MCF 10A (cell line): ENCODE data around the gene F7. TPM values are rescaled to one million over a fixed set of nuclear protein-coding genes. Genes with fewer than 3 reads are reported as not detected.
"Not testable (repeated sequence)": the region's sequence is repeated elsewhere in the genome, so short reads cannot be mapped to it uniquely, and the experiment has no call there.

Source experiments
- BruUV-seq: library from RNA; stranded (reverse); fragments of 400-500 nt; replicated peaks from 2 replicates; lab custom pipeline; 2021; lab: Mats Ljungman, UMichigan
- CTCF ChIA-PET: fragments of 300-600 bp; sonication (Branson Sonifier 250); formaldehyde crosslinking; extraction: SDS; loops from one replicate; lab custom pipeline; 2021; ENCODE audit warnings: antibody characterized with exemption, inconsistent platforms; lab: Yijun Ruan, JAX
- POLR2A ChIA-PET: fragments of 300-600, 350-650 bp; sonication (Branson Sonifier 250); formaldehyde crosslinking; extraction: SDS; loops from one replicate; lab custom pipeline; 2020; ENCODE audit warnings: antibody characterized with exemption, inconsistent platforms; lab: Yijun Ruan, JAX
- DNase-seq: peaks from one replicate; pipeline ENCODE4 v3.0.0-alpha.2; 2018; ENCODE audit not compliant: unreplicated experiment
- H3K27ac Mint-ChIP-seq: one replicate; pipeline ENCODE4 v1.8.0; 2022; ENCODE audit warnings: mild to moderate bottlenecking, low read depth, mixed read lengths; ENCODE audit not compliant: unreplicated experiment
- H3K27me3 Mint-ChIP-seq: one replicate; pipeline ENCODE4 v1.8.0; 2022; ENCODE audit warnings: mixed read lengths; ENCODE audit not compliant: insufficient read depth, unreplicated experiment
- H3K36me3 Mint-ChIP-seq: one replicate; pipeline ENCODE4 v1.8.0; 2022; ENCODE audit warnings: mild to moderate bottlenecking, moderate library complexity, mixed read lengths; ENCODE audit not compliant: insufficient read depth, unreplicated experiment
- H3K4me1 Mint-ChIP-seq: one replicate; pipeline ENCODE4 v1.8.0; 2022; ENCODE audit warnings: mixed read lengths; ENCODE audit not compliant: insufficient read depth, unreplicated experiment
- H3K4me3 Mint-ChIP-seq: one replicate; pipeline ENCODE4 v1.8.0; 2022; ENCODE audit warnings: mild to moderate bottlenecking, moderate library complexity, mixed read lengths; ENCODE audit not compliant: unreplicated experiment
- H3K9me3 Mint-ChIP-seq: one replicate; pipeline ENCODE4 v1.8.0; 2022; ENCODE audit warnings: mixed read lengths; ENCODE audit not compliant: unreplicated experiment
- CTCF ChIP-seq: fragments of 200-600 bp; IDR thresholded peaks from one replicate; pipeline ENCODE4 v1.8.0; 2022; ENCODE audit warnings: antibody characterized with exemption, mild to moderate bottlenecking; ENCODE audit not compliant: unreplicated experiment
- intact Hi-C: fragments of 100-400 bp; cut with micrococcal nuclease; formaldehyde crosslinking; loops from 2 replicates; pipeline ENCODE4 v1.14.1; 2022
- total RNA-seq: library from RNA; stranded (reverse); gene quantifications from 2 replicates; pipeline ENCODE4 v1.2.3, GENCODE V29; 2022

F7 gene
- total RNA-seq, 1 experiment from 2014 or later = not detected

DNA sequence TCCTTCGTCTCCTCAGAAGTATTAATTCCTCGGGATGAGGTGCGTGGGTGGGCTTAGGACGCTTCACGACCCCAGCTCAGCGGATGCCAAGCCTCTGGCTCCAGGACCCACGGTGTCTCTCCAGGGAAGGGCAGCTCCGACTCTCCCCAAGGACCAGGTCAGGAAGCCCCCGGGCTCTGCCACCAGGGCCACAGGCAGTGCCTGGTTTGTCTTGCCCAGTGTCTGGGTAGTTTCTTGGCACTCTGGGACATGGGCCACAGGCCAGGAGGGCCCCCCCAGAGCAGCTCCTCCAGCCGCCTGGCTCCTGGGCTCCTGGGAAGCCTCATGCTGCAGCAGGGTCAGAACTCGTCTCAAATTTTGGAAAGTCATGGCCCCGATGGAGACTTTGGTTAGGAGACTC, 55.4 kb downstream of the F7 start:
- Mint-ChIP-seq H3K36me3 (peaks cover under 1% of the 10 kb centered on the region), H3K4me1 (no peaks in the 10 kb centered on the region), H3K9me3 (no peaks in the 10 kb centered on the region), H3K27me3 (peaks cover 23% of the 10 kb centered on the region), H3K4me3 (no peak overlapping the region), H3K27ac (no peak overlapping the region)
- TF ChIP-seq CTCF = no peak
- DNase-seq = no peak
- intact Hi-C loops = no loop called here
- POLR2A ChIA-PET = no interaction called here
- no TSS peak for BruUV-seq
- CTCF ChIA-PET = no interaction called here

- TF ChIP-seq CTCF = no peak
- H3K27me3 Mint-ChIP-seq = peaks cover 23% of the 10 kb centered on the region
- POLR2A ChIA-PET = no interaction called here
- no peaks in the 10 kb centered on the region for H3K9me3 Mint-ChIP-seq
- intact Hi-C loops = no loop called here
- no peaks in the 10 kb centered on the region for H3K4me1 Mint-ChIP-seq
- no peak overlapping the region for H3K27ac Mint-ChIP-seq
- H3K36me3 Mint-ChIP-seq = peaks cover 5% of the 10 kb centered on the region
- CTCF ChIA-PET = no interaction called here
- no peak overlapping the region for H3K4me3 Mint-ChIP-seq
- no peak for DNase-seq
- no TSS peak for BruUV-seq
Measured at GRCh38 chr13:113161433-113161832, 55.8 kb downstream of the F7 start.

DNA sequence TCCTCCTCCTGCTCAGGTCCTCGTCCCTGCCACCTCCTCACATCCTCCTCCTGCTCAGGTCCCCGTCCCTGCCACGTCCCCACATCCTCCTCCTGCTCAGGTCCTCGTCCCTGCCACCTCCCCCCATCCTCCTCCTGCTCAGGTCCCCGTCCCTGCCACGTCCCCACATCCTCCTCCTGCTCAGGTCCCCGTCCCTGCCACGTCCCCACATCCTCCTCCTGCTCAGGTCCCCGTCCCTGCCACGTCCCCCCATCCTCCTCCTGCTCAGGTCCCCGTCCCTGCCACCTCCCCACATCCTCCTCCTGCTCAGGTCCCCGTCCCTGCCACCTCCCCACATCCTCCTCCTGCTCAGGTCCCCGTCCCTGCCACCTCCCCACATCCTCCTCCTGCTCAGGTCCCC, 56.4 kb downstream of the F7 start:
- DNase-seq, intact Hi-C loops, CTCF ChIA-PET, H3K27ac Mint-ChIP-seq, H3K4me3 Mint-ChIP-seq, BruUV-seq, H3K9me3 Mint-ChIP-seq, POLR2A ChIA-PET, H3K36me3 Mint-ChIP-seq, H3K4me1 Mint-ChIP-seq: not testable (repeated sequence)
- peaks cover 23% of the 10 kb centered on the region for H3K27me3 Mint-ChIP-seq

DNA sequence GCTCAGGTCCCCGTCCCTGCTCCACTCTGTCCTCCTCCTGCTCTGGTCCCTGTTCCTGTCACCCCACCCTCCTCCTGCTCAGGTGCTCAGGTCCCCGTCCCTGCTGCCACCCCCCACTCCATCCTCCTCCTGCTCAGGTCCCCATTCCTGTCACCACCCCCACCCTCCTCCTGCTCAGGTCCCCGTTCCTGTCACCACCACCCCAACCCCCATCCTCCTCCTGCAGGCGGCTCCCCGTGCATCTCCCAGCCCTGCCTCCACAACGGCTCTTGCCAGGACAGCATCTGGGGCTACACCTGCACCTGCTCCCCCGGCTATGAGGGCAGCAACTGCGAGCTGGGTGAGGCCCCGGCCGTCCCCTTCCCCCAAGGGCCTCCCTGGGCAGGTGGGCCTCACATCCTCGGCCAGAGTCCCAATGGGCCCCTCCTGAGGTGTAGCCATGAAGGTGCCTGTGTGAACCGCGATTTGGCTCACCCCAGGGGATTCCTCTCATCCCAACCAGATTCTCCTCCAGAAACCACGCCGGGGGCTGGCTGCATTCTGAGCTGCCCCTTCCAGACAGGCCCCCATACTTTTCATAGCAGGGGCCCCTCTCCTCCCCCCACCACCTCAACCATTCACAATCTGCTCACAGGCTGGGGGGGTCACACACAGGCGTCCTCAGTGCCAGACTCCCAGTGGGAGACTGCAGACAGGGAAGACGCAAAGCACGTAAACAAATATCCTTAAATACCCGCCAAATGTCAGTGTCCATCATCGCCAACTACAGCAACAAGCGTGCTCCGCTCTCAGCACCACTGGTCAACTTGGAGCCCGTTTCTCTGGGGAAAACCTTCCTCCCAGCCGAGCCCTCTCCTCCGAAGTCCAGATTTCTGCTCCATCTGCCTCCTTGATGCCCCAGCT, 57.4 kb downstream of the F7 start:
- ChIA-PET CTCF (no interaction called here), POLR2A (no interaction called here)
- peaks cover 23% of the 10 kb centered on the region for H3K27me3 Mint-ChIP-seq
- peaks cover 10% of the 10 kb centered on the region for H3K9me3 Mint-ChIP-seq
- peaks cover 6% of the 10 kb centered on the region for H3K36me3 Mint-ChIP-seq
- no TSS peak for BruUV-seq
- DNase-seq = no peak
- TF ChIP-seq CTCF = no peak
- H3K4me3 Mint-ChIP-seq = no peak overlapping the region
- intact Hi-C loops = no loop called here
- no peak overlapping the region for H3K27ac Mint-ChIP-seq
- no peaks in the 10 kb centered on the region for H3K4me1 Mint-ChIP-seq
